SK-N-MC (cell line): Measurements from ENCODE around the gene HOXB7.

Source experiments
- DNase-seq: peaks from one replicate; pipeline ENCODE4 v3.0.0-alpha.2; 2011; ENCODE audit warnings: low read depth, low spot score
- H3K27ac ChIP-seq: fragments of 200-600 bp; sonication (generic); 2 replicates; pipeline ENCODE4 v1.5.1; 2016; ENCODE audit warnings: mixed run types
- H3K36me3 ChIP-seq: fragments of 200-600 bp; sonication (generic); 2 replicates; pipeline ENCODE4 v1.6.1; 2017; ENCODE audit warnings: antibody characterized with exemption, low read length, mixed read lengths; ENCODE audit not compliant: insufficient read depth
- H3K4me3 ChIP-seq: fragments of 200-600 bp; sonication (generic); 2 replicates; pipeline ENCODE4 v1.5.1; 2016
- H3K9ac ChIP-seq: fragments of 200-600 bp; sonication (generic); 2 replicates; pipeline ENCODE4 v1.8.0; 2017; ENCODE audit warnings: mixed run types, mixed read lengths; ENCODE audit not compliant: insufficient read length
- H3K9me3 ChIP-seq: fragments of 200-600 bp; sonication (generic); 2 replicates; pipeline ENCODE4 v1.6.1; 2017; ENCODE audit warnings: low read depth, mild to moderate bottlenecking, antibody characterized with exemption, low read length, moderate library complexity, mixed read lengths
- EZH2 ChIP-seq: fragments of 200-600 bp; sonication (generic); IDR thresholded peaks from one replicate; pipeline ENCODE4 v1.6.1; 2017; ENCODE audit warnings: antibody characterized with exemption
- FOXP2 ChIP-seq: optimal IDR thresholded peaks from 2 replicates; pipeline ENCODE3; 2011; ENCODE audit warnings: mild to moderate bottlenecking, moderate library complexity; ENCODE audit not compliant: insufficient read depth; ENCODE audit errors: extremely low read length, control extremely low read depth
- POLR2AphosphoS5 ChIP-seq: IDR thresholded peaks from 2 replicates; pipeline ENCODE4 v1.6.1; 2012; ENCODE audit warnings: mild to moderate bottlenecking, low read depth, low read length, borderline replicate concordance

Gene HOXB7

DNA sequence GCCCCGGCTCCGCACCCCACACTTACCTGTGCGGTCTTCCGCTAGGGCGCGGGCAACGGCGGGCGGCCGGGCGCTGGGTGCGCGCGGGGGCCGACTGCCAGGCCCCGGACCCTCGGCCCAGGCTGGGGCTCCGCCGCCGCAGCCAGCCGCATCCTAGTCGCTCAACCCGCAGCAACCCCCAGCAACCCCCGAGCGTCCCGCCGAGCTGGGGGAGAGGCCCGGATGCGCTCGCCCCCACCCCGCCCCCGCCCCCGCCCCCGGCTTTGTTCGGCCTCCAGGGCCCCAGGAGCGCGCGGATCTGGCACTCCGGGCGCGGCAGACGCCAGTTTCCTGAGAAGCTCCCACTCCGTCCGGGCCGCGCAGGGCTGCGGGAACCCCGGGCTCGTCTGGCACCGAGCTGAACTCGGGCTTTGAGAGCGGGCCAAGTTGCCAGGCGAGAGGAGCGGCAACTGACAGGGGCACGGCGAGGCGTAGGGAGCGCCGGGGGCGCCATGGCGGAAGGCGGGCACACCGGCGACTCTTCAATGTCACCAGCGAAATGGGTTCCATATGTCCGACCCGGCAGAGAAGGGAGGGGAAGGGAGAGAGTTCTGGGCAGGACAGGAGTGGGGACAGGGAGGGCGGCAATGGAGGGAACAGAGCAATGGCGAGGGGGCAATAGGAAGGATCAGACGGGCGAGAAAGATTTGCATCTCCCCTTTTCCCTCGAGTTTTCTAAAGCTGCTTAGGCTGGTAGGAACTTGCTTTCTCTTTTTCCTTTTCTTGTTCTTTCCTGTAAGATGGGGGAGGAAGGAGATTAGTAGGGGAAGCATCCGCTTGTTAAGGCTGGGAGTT, 46.4 kb downstream of the HOXB7 start:
- peak overlapping the region; percentile 60 for H3K4me3 ChIP-seq

DNA sequence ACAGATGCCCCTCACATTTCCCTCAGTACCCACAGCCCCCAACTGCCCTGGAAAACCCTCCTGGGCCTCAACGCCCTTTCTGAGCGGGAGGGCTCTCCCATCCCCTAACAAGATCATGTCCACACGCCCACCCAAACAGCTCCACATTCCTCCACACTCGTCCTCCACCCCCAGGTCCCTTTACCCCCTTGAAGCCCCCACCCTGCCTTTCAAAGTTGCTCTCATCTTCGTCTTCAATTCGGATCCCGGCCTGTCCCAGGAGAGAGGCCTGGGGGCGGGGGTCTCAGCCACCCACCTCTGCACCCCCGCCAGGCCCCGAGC, 47.0 kb downstream of the HOXB7 start:
- no peaks in the 10 kb centered on the region for H3K9me3 ChIP-seq
- DNase-seq: no peak
- TF ChIP-seq POLR2AphosphoS5 (no peak), FOXP2 (no peak), EZH2 (no peak)
- no peak overlapping the region for H3K27ac ChIP-seq
- H3K4me3 ChIP-seq: no peak overlapping the region
- no peak overlapping the region for H3K9ac ChIP-seq
- no peaks in the 10 kb centered on the region for H3K36me3 ChIP-seq

More for the DNA sequence above, 46.4 kb downstream of the HOXB7 start:
- no peak overlapping the region for H3K9ac ChIP-seq
- no peak for DNase-seq
- no peak overlapping the region for H3K27ac ChIP-seq
- no peaks in the 10 kb centered on the region for H3K36me3 ChIP-seq
- TF ChIP-seq FOXP2: no peak
- TF ChIP-seq POLR2AphosphoS5: no peak
- TF ChIP-seq EZH2: no peak
- no peaks in the 10 kb centered on the region for H3K9me3 ChIP-seq

DNA sequence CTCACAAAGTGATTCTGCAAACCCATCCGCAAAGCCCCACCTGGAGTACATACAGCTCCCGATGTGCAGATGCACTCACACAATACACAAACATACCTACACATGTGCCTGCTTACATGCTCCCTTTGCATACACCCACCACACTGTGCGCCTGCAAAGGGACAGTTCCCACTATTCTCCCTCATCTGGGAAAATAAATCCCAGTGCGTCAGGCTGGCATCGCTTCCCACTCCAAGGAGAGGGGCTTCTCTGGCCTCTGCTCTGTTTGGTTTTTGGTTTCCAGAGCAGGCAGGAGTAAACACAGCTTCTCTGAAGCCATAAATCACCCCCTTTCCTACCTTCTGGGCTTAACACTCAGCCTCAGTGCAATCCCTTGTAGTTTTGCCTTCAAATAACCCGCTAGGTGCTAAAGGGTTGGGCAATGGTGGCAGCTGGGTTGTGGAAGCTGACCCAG, 47.4 kb downstream of the HOXB7 start:
- Histone ChIP-seq H3K9me3 (no peaks in the 10 kb centered on the region), H3K9ac (no peak overlapping the region), H3K4me3 (no peak overlapping the region), H3K36me3 (no peaks in the 10 kb centered on the region), H3K27ac (no peak overlapping the region)
- no peak for TF ChIP-seq POLR2AphosphoS5
- no peak for DNase-seq

DNA sequence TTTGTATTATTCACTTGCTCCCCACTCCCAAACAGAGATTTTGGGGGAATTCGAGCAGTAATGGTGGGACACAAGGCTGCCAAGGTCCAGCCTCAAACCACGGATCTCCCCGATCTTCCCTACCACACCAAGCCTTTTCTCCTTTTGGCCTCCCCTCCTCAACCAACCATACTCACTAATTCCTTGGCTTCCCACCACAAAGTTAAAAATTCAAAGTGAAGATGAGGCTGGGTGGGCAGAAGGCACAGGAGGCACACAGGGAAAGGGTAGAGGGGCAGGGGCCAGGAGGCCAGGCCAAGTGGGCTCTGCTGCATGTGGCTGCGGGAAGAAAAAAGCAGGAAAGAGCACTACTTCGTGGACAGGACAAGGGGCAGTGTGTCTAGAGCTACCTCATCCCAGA, 47.9 kb downstream of the HOXB7 start:
- TF ChIP-seq FOXP2: no peak
- H3K9me3 ChIP-seq: no peaks in the 10 kb centered on the region
- no peaks in the 10 kb centered on the region for H3K36me3 ChIP-seq
- H3K27ac ChIP-seq: no peak overlapping the region
- no peak overlapping the region for H3K4me3 ChIP-seq
- no peak overlapping the region for H3K9ac ChIP-seq
- no peak for DNase-seq

DNA sequence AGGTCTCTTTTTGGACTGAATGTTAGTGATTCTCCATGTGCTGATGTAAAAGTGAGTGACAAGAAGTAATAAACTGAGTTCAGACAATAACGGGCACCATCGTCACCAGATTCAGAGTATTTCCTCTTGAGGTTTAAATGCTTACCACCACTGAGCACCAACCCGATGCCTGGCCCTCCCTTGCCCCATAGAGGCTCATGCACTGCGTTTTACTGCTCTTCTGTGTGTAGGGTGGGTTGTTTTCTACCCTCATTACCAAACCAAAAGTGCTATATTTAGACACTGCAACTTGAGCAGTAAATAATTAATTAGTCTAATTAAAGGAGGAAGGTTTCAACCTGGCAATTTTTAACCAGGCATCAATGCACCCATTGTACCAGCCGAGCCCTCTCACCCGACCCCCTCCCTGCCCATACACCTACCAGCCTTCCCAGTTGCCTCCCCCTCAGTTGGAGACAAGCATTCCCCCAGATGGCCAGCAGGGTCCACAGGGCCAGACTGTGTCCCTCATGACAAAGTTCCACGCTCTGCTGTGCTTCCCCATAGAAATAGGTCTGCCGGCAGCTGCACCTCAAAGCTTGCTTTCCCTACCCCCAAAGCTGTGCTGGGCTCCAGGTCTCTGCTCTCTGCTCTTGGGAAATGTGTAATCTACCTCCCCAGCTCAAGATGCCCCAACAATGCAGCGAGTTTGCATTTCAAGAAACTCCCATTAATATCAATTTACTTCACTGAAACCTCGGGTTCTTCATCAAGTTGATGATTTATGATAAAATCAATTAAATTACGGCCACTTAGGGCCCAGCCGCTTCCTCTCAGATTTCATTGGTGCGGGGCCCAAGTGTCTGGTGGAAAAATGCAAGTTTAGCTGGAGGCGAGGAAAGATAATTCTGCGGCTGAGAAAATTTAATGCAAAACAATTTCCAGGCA, 48.7 kb downstream of the HOXB7 start:
- Histone ChIP-seq H3K27ac (no peak overlapping the region), H3K9ac (no peak overlapping the region), H3K36me3 (no peaks in the 10 kb centered on the region), H3K9me3 (no peaks in the 10 kb centered on the region), H3K4me3 (no peak overlapping the region)
- TF ChIP-seq POLR2AphosphoS5: no peak; the same call in 1 of the 2 replicates
- TF ChIP-seq FOXP2: no peak
- TF ChIP-seq EZH2: no peak
- DNase-seq: no peak

DNA sequence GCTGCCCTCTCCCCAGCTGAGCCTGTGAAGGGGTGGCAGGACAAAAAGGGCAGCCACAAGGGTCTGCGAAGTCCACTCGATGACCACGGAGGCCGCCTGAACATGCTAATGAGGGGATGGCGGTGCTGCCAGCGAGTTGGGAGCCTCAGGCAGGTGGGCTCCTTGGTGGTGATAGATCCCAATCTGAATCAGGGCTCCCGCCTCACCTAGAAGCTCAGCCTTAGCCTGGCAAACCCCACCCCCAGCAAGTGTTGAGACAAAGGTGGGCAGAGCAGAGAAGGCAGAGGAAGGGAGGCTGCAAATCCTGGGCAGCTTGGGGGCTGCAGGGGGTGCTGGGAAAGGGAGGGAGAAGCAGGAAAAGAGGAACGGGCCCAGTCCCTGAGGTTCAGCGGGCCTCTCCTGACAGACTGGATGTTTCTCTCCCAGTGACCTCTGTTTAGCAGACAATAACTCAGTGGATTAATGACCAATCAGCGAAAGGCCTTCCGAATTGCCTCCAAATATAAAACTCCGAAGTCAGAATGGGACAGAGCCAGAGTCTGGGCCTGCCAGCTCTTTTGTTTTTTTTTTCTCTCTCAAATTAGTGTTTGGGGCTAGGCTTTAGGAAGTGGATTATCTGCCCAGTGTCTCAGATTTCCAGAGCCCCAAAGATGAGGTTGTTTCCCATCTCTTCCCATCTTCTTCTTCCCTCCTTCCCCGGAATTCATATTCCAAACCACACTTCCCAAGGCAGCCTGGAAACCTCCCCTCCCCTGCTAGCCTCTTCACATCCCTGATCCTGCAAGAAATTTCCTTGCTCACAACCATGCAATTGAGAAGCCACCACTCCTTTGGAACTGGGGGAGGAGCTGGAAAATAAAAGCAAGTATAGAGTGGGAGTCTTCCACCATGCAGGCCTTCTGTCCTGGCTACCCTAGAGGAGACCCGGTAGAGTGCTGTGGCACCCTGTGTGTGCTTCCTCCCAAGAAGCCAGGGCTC, 50.7 kb downstream of the HOXB7 start:
- no peak for DNase-seq
- H3K27ac ChIP-seq: no peak overlapping the region
- TF ChIP-seq EZH2 (no peak), POLR2AphosphoS5 (no peak), FOXP2 (no peak)
- no peaks in the 10 kb centered on the region for H3K36me3 ChIP-seq
- no peak overlapping the region for H3K9ac ChIP-seq
- H3K4me3 ChIP-seq: no peak overlapping the region
- H3K9me3 ChIP-seq: no peaks in the 10 kb centered on the region

DNA sequence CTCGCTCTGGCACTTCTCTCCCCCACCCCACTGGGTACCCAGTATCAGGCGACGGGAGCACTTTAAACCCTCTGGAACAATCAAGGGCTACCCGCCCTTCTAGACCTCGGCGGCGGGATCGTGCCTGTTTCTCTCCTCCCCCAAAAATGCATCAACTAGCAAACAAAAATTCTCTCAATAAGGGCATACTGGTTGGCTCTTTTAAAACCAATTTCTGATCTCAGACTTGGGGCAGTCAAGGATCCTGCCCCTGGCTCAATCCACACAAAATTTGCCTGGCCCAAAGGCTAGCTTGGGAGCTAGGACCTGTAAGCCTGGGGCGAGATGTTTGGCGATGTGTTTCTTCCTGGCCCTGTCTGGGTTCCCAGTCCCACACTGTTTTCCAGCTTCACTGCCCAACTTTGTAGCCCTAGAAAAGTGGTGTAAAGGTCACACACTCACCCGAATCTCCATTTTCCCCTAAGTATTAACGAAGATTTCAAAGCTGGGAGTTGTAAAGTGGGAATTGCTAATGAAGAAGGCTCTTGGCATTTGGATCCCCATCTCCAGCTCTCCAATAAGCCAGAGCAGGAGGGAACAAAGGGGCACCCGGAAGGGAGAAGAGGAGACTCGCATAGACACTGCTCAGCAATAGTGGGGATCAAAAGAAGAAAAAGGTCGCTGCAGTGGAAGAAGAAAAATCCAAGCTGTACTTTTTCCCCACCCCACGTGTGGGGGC, 51.5 kb downstream of the HOXB7 start:
- Histone ChIP-seq H3K9me3 (no peaks in the 10 kb centered on the region), H3K36me3 (no peaks in the 10 kb centered on the region), H3K27ac (no peak overlapping the region), H3K4me3 (no peak overlapping the region), H3K9ac (no peak overlapping the region)
- no peak for TF ChIP-seq EZH2
- TF ChIP-seq FOXP2: no peak
- no peak for TF ChIP-seq POLR2AphosphoS5
- DNase-seq: no peak

DNA sequence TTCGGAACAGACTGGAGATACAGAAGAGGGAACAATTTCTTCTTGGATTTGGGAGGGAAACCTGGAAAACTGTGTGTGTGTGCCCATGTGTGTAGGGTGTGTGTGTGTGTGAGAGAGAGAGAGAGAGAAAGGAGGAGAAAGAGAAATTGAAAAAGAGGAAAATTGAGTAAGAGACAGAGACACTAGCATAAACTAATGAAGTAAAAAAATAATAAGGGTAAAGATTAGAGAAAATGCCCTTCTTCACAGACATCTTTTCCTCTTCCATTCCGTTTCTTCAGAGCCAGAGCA, 52.0 kb downstream of the HOXB7 start:
- DNase-seq: no peak
- TF ChIP-seq POLR2AphosphoS5: no peak
- no peak for TF ChIP-seq FOXP2
- TF ChIP-seq EZH2: no peak
- Histone ChIP-seq H3K4me3 (no peak overlapping the region), H3K27ac (no peak overlapping the region), H3K9me3 (no peaks in the 10 kb centered on the region), H3K36me3 (no peaks in the 10 kb centered on the region), H3K9ac (no peak overlapping the region)
